CD14-positive monocyte (primary cell): ENCODE results near the gene C5orf63. TPM values are rescaled to one million over a fixed set of nuclear protein-coding genes. Genes with fewer than 3 reads are reported as not detected.

Experiments
- DNase-seq, 3 donors: peaks; one replicate each; pipeline ENCODE4 v3.0.0-alpha.2; 2011 to 2022
- H2AFZ ChIP-seq: 2 replicates; pipeline ENCODE4 v1.6.0; 2012; ENCODE audit warnings: mild to moderate bottlenecking, low read depth, low read length, inconsistent platforms; ENCODE audit not compliant: insufficient read depth, poor library complexity, severe bottlenecking
- H3K27ac ChIP-seq, 2 donors: 1 replicate in 1 of 2; 2 replicates in 1 of 2; pipeline ENCODE4 v1.5.1; 2012 to 2013; ENCODE audit warnings: low read length in 2 of 2, control low read depth in 1 of 2, inconsistent platforms in 1 of 2, low read depth in 1 of 2, mild to moderate bottlenecking in 1 of 2
- H3K27me3 ChIP-seq, 2 donors: one replicate each; pipeline versions ENCODE4 v1.6.0 to v1.6.1; 2011 to 2013; ENCODE audit warnings: low read length in 2 of 2; ENCODE audit not compliant: control insufficient read depth in 2 of 2, insufficient read depth in 2 of 2
- H3K36me3 ChIP-seq, 2 donors: replicated peaks in 1 of 2; 1 replicate in 1 of 2; 2 replicates in 1 of 2; pipeline versions ENCODE4 v1.5.1 to v1.6.1; 2012 to 2013; ENCODE audit warnings: low read length in 2 of 2, control low read depth in 1 of 2, inconsistent platforms in 1 of 2, mild to moderate bottlenecking in 1 of 2; ENCODE audit not compliant: insufficient read depth in 2 of 2, control insufficient read depth in 1 of 2
- H3K4me1 ChIP-seq, 2 donors: 1 replicate in 1 of 2; 2 replicates in 1 of 2; pipeline versions ENCODE4 v1.5.1 to v1.6.1; 2012 to 2013; ENCODE audit warnings: low read length in 2 of 2, control low read depth in 1 of 2, inconsistent platforms in 1 of 2, mild to moderate bottlenecking in 1 of 2, moderate library complexity in 1 of 2; ENCODE audit not compliant: insufficient read depth in 2 of 2, control insufficient read depth in 1 of 2
- H3K4me2 ChIP-seq: replicated peaks from 2 replicates; pipeline ENCODE3; 2012; ENCODE audit warnings: low read length, moderate library complexity, mild to moderate bottlenecking; ENCODE audit not compliant: poor library complexity, severe bottlenecking; ENCODE audit errors: extremely low read depth
- H3K4me3 ChIP-seq, 3 experiments: fragments of 200-600 bp in 1 of 3; sonication (generic) in 1 of 3; replicated peaks in 1 of 3; 1 replicate in 2 of 3; 2 replicates in 1 of 3; pipeline ENCODE4 v1.5.1; 2011 to 2013; ENCODE audit warnings: low read length in 3 of 3, mild to moderate bottlenecking in 3 of 3, control low read depth in 2 of 3, low read depth in 2 of 3, inconsistent platforms in 1 of 3, moderate library complexity in 1 of 3
- H3K79me2 ChIP-seq: 2 replicates; pipeline ENCODE4 v1.6.0; 2012; ENCODE audit warnings: mild to moderate bottlenecking, control low read depth, inconsistent platforms, low read length, moderate library complexity; ENCODE audit not compliant: insufficient read depth
- H3K9ac ChIP-seq: 2 replicates; pipeline ENCODE4 v1.6.0; 2017; ENCODE audit warnings: low read length, mild to moderate bottlenecking; ENCODE audit not compliant: insufficient read depth, poor library complexity, severe bottlenecking
- H3K9me3 ChIP-seq, 2 donors: replicated peaks in 1 of 2; 1 replicate in 1 of 2; 2 replicates in 1 of 2; pipeline versions ENCODE4 v1.5.1 to v1.6.1; 2012 to 2013; ENCODE audit warnings: low read length in 2 of 2, control low read depth in 1 of 2; ENCODE audit not compliant: control insufficient read depth in 1 of 2, insufficient read depth in 1 of 2
- H4K20me1 ChIP-seq: 2 replicates; pipeline ENCODE4 v1.6.0; 2012; ENCODE audit warnings: mild to moderate bottlenecking, low read length, control low read depth, moderate library complexity; ENCODE audit not compliant: insufficient read depth
- H3K27ac Mint-ChIP-seq, 7 donors: one replicate each; pipeline ENCODE4 v1.8.0; 2020; ENCODE audit warnings: mild to moderate bottlenecking in 7 of 7, mixed read lengths in 7 of 7, moderate library complexity in 6 of 7, inconsistent platforms in 2 of 7
- H3K27me3 Mint-ChIP-seq, 3 donors: one replicate each; pipeline ENCODE4 v1.8.0; 2021 to 2022; ENCODE audit warnings: low read depth in 3 of 3, mild to moderate bottlenecking in 3 of 3, mixed read lengths in 3 of 3, moderate library complexity in 3 of 3, inconsistent platforms in 1 of 3
- H3K36me3 Mint-ChIP-seq, 2 donors: one replicate each; pipeline ENCODE4 v1.8.0; 2020; ENCODE audit warnings: mixed read lengths in 2 of 2, inconsistent platforms in 1 of 2, mild to moderate bottlenecking in 1 of 2
- H3K4me1 Mint-ChIP-seq: one replicate; pipeline ENCODE4 v1.8.0; 2020; ENCODE audit warnings: mild to moderate bottlenecking, mixed read lengths
- H3K4me3 Mint-ChIP-seq, 2 donors: one replicate each; pipeline ENCODE4 v1.8.0; 2020; ENCODE audit warnings: mild to moderate bottlenecking in 2 of 2, mixed read lengths in 2 of 2, moderate library complexity in 1 of 2
- H3K9me3 Mint-ChIP-seq, 7 donors: one replicate each; pipeline ENCODE4 v1.8.0; 2020 to 2022; ENCODE audit warnings: mixed read lengths in 7 of 7, mild to moderate bottlenecking in 6 of 7, moderate library complexity in 6 of 7, inconsistent platforms in 2 of 7
- CTCF ChIP-seq: fragments of 200-600 bp; IDR thresholded peaks from one replicate; pipeline ENCODE4 v1.8.0; 2022; ENCODE audit warnings: antibody characterized with exemption, mild to moderate bottlenecking
- WGBS: methylation state at CpG from one replicate; pipeline ENCODE4 v1.1.5; 2013; ENCODE audit warnings: missing lambda C conversion rate; ENCODE audit not compliant: insufficient coverage; 5-methylcytosine and 5-hydroxymethylcytosine counted together
- intact Hi-C, 2 donors: fragments of 100-400 bp; cut with micrococcal nuclease; formaldehyde crosslinking; loops; one replicate each; pipeline versions ENCODE4 v1.15.0 to v1.15.1; 2023
- polyA plus RNA-seq, 3 donors: library from polyadenylated mRNA; depleted of rRNA in 1 of 3; unstranded in 2 of 3; stranded (reverse) in 1 of 3; fragments of 300-500 nt in 2 of 3; fragments of >200 nt in 1 of 3; fragmentation: Illumina TruSeq in 2 of 3; gene quantifications; 1 replicate in 2 of 3; 2 replicates in 1 of 3; pipeline ENCODE4 v1.2.3, GENCODE V29; 2012 to 2021

The C5orf63 gene
- polyA plus RNA-seq, 3 donors, result 0.27 to 1.5 TPM; not detected in 1

- H3K79me2 ChIP-seq, result no peaks in the 10 kb centered on the region
- no peaks in the 10 kb centered on the region for H3K27me3 ChIP-seq
- H3K4me1 Mint-ChIP-seq, result peaks cover 8% of the 10 kb centered on the region
- DNase-seq, result no peak
- intact Hi-C loops, result no loop called here
- H3K36me3 Mint-ChIP-seq, result no peaks in the 10 kb centered on the region
- H3K4me1 ChIP-seq, result no peaks in the 10 kb centered on the region
- H2AFZ ChIP-seq, result no peak overlapping the region
- H3K9me3 ChIP-seq, result no peaks in the 10 kb centered on the region
- no peaks in the 10 kb centered on the region for H3K9me3 Mint-ChIP-seq
- no peaks in the 10 kb centered on the region for H3K36me3 ChIP-seq
- no peak overlapping the region for H3K4me3 ChIP-seq
- no peaks in the 10 kb centered on the region for H4K20me1 ChIP-seq
- peaks cover 2 to 4% (median 3%) of the 10 kb centered on the region in 3 donors for H3K27me3 Mint-ChIP-seq
- no peak overlapping the region for H3K9ac ChIP-seq
- H3K4me3 Mint-ChIP-seq, result no peak overlapping the region
- no peak overlapping the region for H3K27ac Mint-ChIP-seq
- no peak for TF ChIP-seq CTCF
- H3K4me2 ChIP-seq, result no peak overlapping the region
- H3K27ac ChIP-seq, result no peak overlapping the region
- 80% methylated on average over 2 of the region's 3 CpGs for WGBS
Measured at GRCh38 chr5:127092690-127093089, 19.4 kb upstream of the C5orf63 start.

GRCh38 chr5:127089191-127089590, 15.9 kb upstream of the C5orf63 start:
- Histone ChIP-seq H3K4me1 (no peaks in the 10 kb centered on the region), H3K27me3 (no peaks in the 10 kb centered on the region), H4K20me1 (no peaks in the 10 kb centered on the region), H3K9ac (no peak overlapping the region), H3K4me3 (no peak overlapping the region), H3K27ac (no peak overlapping the region), H2AFZ (no peak overlapping the region), H3K36me3 (no peaks in the 10 kb centered on the region), H3K4me2 (no peak overlapping the region), H3K79me2 (no peaks in the 10 kb centered on the region), H3K9me3 (no peaks in the 10 kb centered on the region)
- no peaks in the 10 kb centered on the region for H3K36me3 Mint-ChIP-seq
- no peak overlapping the region for H3K4me3 Mint-ChIP-seq
- no peak for DNase-seq
- H3K9me3 Mint-ChIP-seq, result no peaks in the 10 kb centered on the region
- peaks cover 0 to 4% (median 0%) of the 10 kb centered on the region in 3 donors for H3K27me3 Mint-ChIP-seq
- H3K4me1 Mint-ChIP-seq, result peaks cover 9% of the 10 kb centered on the region
- intact Hi-C loops, result no loop called here
- no peak overlapping the region for H3K27ac Mint-ChIP-seq
- no peak for TF ChIP-seq CTCF
